ENCODE measurements around the gene STRIP1.

The STRIP1 gene

DNA sequence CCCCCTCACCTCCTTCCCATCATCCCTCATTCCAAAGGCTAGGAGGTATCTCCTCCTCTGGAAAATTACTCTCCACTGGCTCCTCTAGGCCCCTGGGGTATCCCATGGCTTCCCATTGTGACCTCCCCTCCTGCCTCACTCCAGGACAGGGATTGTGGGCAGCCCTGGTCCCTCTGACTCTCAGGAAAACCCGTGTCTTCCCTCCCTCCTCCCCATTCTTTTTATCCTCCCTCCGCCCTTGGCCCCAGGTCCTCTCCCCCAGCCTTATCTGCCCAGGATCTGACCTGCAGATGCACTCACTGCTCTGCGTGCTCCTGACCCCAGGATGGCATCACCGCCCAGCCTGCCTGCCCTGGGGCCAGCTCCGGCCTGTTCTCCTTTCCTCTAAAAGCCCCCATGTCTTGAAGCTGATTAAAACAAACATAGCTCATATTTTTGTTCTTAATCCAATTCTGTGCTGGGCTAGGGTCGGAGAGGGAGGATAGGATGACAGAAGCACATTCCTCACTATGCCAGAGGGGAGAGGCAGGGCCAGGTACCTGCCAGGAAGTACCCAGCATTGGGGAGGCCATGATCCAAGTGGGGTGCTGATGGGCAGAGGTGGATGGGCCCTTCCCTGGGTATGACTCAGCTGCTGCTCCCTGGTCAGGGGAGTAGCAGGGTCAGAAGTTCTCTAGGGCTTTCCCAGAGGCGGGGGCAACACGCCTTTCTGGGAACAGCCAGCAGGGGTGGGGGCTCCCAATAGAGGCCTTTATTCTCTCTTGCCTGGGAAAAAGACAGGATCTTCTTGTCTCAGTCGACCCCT, 64.0 kb downstream of the STRIP1 start:
- no peak for DNase-seq

DNA sequence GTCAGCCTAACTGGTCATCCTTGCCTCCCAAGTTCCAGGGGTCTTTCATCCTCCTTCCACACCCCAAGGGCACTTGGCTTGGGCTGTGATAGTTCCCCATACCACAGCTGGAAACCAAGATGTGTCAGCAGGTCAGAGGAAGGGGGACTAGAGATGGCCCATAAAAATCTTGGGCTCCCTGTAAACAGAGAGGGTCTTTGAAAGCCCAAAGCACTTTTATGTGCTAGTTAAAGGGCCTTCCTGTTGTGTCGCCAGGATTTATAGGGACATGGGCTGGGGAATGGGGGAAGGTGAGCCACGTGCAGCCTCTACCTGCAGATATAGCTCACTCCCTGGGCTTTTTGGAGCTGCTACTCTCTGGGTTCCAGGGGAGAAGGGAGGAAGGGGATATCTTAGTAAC, 65.9 kb downstream of the STRIP1 start:
- DNase-seq, result no peak

DNA sequence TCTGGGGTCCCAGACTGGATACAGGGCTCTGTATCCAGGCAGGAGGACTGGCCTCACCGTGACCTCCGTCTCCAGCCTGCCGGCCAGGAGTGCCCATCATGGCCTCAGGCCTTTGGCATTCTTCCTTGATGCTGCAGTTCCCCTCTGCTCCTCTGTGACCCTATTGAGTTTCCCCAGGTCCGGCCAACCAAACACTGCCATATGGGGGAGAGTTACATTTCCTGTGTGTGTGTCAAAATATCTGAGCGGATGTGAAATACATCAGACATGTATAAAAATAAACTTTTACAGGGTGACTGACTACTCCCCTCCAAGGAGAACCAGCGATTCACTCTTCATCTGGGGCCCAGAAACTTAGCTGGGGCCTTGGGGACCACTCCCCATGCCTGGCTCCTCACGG, 67.7 kb downstream of the STRIP1 start:
- no peak for DNase-seq
